Trophoblast cell (in vitro differentiated cells and primary cell): ENCODE data around the gene TENM4.
A peak's percentile ranks its signal among the peaks of the same experiment; 100 is the strongest.

Experiments used
- DNase-seq, 2 donors: peaks; one replicate each; pipeline ENCODE4 v3.0.0-alpha.2; 2016
- H2AFZ ChIP-seq: 2 replicates; pipeline ENCODE4 v1.6.1; 2013; ENCODE audit warnings: low read length, moderate library complexity, mild to moderate bottlenecking; ENCODE audit not compliant: insufficient read depth, poor library complexity
- H2AK5ac ChIP-seq: 2 replicates; pipeline ENCODE4 v1.6.1; 2013; ENCODE audit warnings: mild to moderate bottlenecking, low read length
- H2BK120ac ChIP-seq: 2 replicates; pipeline ENCODE4 v1.6.1; 2013; ENCODE audit warnings: low read length, mild to moderate bottlenecking, moderate library complexity; ENCODE audit not compliant: insufficient read depth, poor library complexity
- H2BK12ac ChIP-seq: 2 replicates; pipeline ENCODE4 v1.6.1; 2013; ENCODE audit warnings: mild to moderate bottlenecking, low read length, moderate library complexity
- H2BK5ac ChIP-seq: 2 replicates; pipeline ENCODE4 v1.6.1; 2013; ENCODE audit warnings: low read length, low read depth, moderate library complexity, mild to moderate bottlenecking; ENCODE audit not compliant: poor library complexity
- H3K14ac ChIP-seq: 2 replicates; pipeline ENCODE4 v1.6.1; 2013; ENCODE audit warnings: mild to moderate bottlenecking, low read length
- H3K18ac ChIP-seq: 2 replicates; pipeline ENCODE4 v1.6.1; 2013; ENCODE audit warnings: mild to moderate bottlenecking, low read length
- H3K23ac ChIP-seq: 2 replicates; pipeline ENCODE4 v1.6.1; 2013; ENCODE audit warnings: low read length
- H3K27ac ChIP-seq: 2 replicates; pipeline ENCODE4 v1.5.1; 2013; ENCODE audit warnings: low read depth, mild to moderate bottlenecking, inconsistent platforms, low read length, moderate library complexity
- H3K27me3 ChIP-seq: 2 replicates; pipeline ENCODE4 v1.6.1; 2013; ENCODE audit warnings: inconsistent platforms, mild to moderate bottlenecking, low read length, moderate library complexity; ENCODE audit not compliant: insufficient read depth
- H3K36me3 ChIP-seq, 2 experiments: 1 replicate in 1 of 2; 2 replicates in 1 of 2; pipeline ENCODE4 v1.6.1; 2013; ENCODE audit warnings: low read length in 2 of 2, mild to moderate bottlenecking in 2 of 2, moderate library complexity in 1 of 2; ENCODE audit not compliant: insufficient read depth in 2 of 2, control insufficient read depth in 1 of 2
- H3K4ac ChIP-seq: 2 replicates; pipeline ENCODE4 v1.6.1; 2013; ENCODE audit warnings: low read depth, mild to moderate bottlenecking, low read length, moderate library complexity
- H3K4me1 ChIP-seq, 2 experiments: 1 replicate in 1 of 2; 2 replicates in 1 of 2; pipeline ENCODE4 v1.6.1; 2013; ENCODE audit warnings: low read length in 2 of 2, mild to moderate bottlenecking in 2 of 2, moderate library complexity in 1 of 2; ENCODE audit not compliant: insufficient read depth in 2 of 2, control insufficient read depth in 1 of 2
- H3K4me2 ChIP-seq: 2 replicates; pipeline ENCODE4 v1.6.1; 2013; ENCODE audit warnings: inconsistent platforms, mild to moderate bottlenecking, low read length, moderate library complexity
- H3K4me3 ChIP-seq: 2 replicates; pipeline ENCODE4 v1.5.1; 2013; ENCODE audit warnings: mild to moderate bottlenecking, low read depth, low read length, inconsistent platforms
- H3K79me1 ChIP-seq: one replicate; pipeline ENCODE4 v1.6.1; 2013; ENCODE audit warnings: low read length
- H3K79me2 ChIP-seq: 2 replicates; pipeline ENCODE4 v1.6.1; 2013; ENCODE audit warnings: low read length, mild to moderate bottlenecking; ENCODE audit not compliant: control insufficient read depth, insufficient read depth, poor library complexity
- H3K9ac ChIP-seq: 2 replicates; pipeline ENCODE4 v1.6.1; 2013; ENCODE audit warnings: mild to moderate bottlenecking, low read length
- H3K9me3 ChIP-seq: 2 replicates; pipeline ENCODE4 v1.6.1; 2013; ENCODE audit warnings: low read depth, mild to moderate bottlenecking, control low read depth, inconsistent platforms, low read length; ENCODE audit not compliant: insufficient read depth
- H4K12ac ChIP-seq: 2 replicates; pipeline ENCODE4 v1.6.1; 2013; ENCODE audit warnings: low read depth, mild to moderate bottlenecking, low read length, moderate library complexity
- H4K8ac ChIP-seq: 2 replicates; pipeline ENCODE4 v1.6.1; 2013; ENCODE audit warnings: low read depth, mild to moderate bottlenecking, low read length, moderate library complexity
- H4K91ac ChIP-seq: one replicate; pipeline ENCODE4 v1.6.1; 2013; ENCODE audit warnings: low read depth, mild to moderate bottlenecking, low read length, moderate library complexity
- WGBS: extraction: QIAGEN DNeasy Blood & Tissue Kit; methylation state at CpG from one replicate; pipeline ENCODE4 v1.1.7; 2013; ENCODE audit warnings: missing lambda C conversion rate; ENCODE audit not compliant: insufficient read length, insufficient coverage; ENCODE audit errors: extremely low coverage; 5-methylcytosine and 5-hydroxymethylcytosine counted together

TENM4 gene

GRCh38 chr11:78731027-78731426 is 709.8 kb downstream of the TENM4 start:
- Histone ChIP-seq H3K27me3 (no peaks in the 10 kb centered on the region), H3K4me1 (no peaks in the 10 kb centered on the region), H3K79me2 (no peaks in the 10 kb centered on the region), H3K18ac (no peak overlapping the region), H2BK5ac (no peak overlapping the region), H4K91ac (no peak overlapping the region), H2BK12ac (no peak overlapping the region), H3K79me1 (no peaks in the 10 kb centered on the region), H3K4me3 (no peak overlapping the region), H2AK5ac (no peak overlapping the region), H3K4ac (no peak overlapping the region), H3K27ac (no peak overlapping the region), H3K36me3 (peaks cover 28 to 40% of the 10 kb centered on the region in 2 experiments), H4K12ac (no peak overlapping the region), H3K9me3 (no peaks in the 10 kb centered on the region), H3K9ac (no peak overlapping the region), H3K23ac (no peak overlapping the region), H2BK120ac (no peak overlapping the region), H2AFZ (no peak overlapping the region), H4K8ac (no peak overlapping the region), H3K4me2 (no peak overlapping the region), H3K14ac (no peak overlapping the region)
- WGBS: no CpG with 5 or more reads among the region's 5 CpGs
- no peak for DNase-seq

GRCh38 chr11:78730267-78730824 is 710.5 kb downstream of the TENM4 start:
- no peak overlapping the region for H4K8ac ChIP-seq
- H4K12ac ChIP-seq: no peak overlapping the region
- H3K9ac ChIP-seq: no peak overlapping the region
- no peak overlapping the region for H4K91ac ChIP-seq
- no peak overlapping the region for H3K4me3 ChIP-seq
- no peak overlapping the region for H3K4ac ChIP-seq
- no peak overlapping the region for H3K18ac ChIP-seq
- WGBS: no CpG with 5 or more reads among the region's 8 CpGs
- no peaks in the 10 kb centered on the region for H3K27me3 ChIP-seq
- no peak overlapping the region for H3K27ac ChIP-seq
- H3K79me1 ChIP-seq: no peaks in the 10 kb centered on the region
- H2BK120ac ChIP-seq: no peak overlapping the region
- no peaks in the 10 kb centered on the region for H3K79me2 ChIP-seq
- DNase-seq: no peak
- no peaks in the 10 kb centered on the region for H3K9me3 ChIP-seq
- no peak overlapping the region for H3K14ac ChIP-seq
- H3K4me1 ChIP-seq: no peaks in the 10 kb centered on the region
- H3K36me3 ChIP-seq: peaks cover 26 to 47% of the 10 kb centered on the region in 2 experiments
- no peak overlapping the region for H2BK12ac ChIP-seq
- no peak overlapping the region for H3K23ac ChIP-seq
- H3K4me2 ChIP-seq: no peak overlapping the region
- no peak overlapping the region for H2AK5ac ChIP-seq
- H2BK5ac ChIP-seq: no peak overlapping the region
- no peak overlapping the region for H2AFZ ChIP-seq

- Histone ChIP-seq H2BK12ac (no peak overlapping the region), H3K9me3 (no peaks in the 10 kb centered on the region), H2AFZ (no peak overlapping the region), H2BK120ac (no peak overlapping the region), H3K36me3 (peaks cover 26 to 44% of the 10 kb centered on the region in 2 experiments), H4K12ac (no peak overlapping the region), H3K4me2 (no peak overlapping the region), H3K23ac (no peak overlapping the region), H2BK5ac (no peak overlapping the region), H3K27ac (no peak overlapping the region), H3K79me2 (no peaks in the 10 kb centered on the region), H3K27me3 (no peaks in the 10 kb centered on the region), H4K91ac (no peak overlapping the region), H3K79me1 (no peaks in the 10 kb centered on the region), H3K4ac (no peak overlapping the region), H2AK5ac (no peak overlapping the region), H3K4me1 (peaks cover 0 to 2% of the 10 kb centered on the region in 2 experiments), H3K4me3 (no peak overlapping the region), H3K9ac (no peak overlapping the region), H3K18ac (no peak overlapping the region), H4K8ac (no peak overlapping the region), H3K14ac (no peak overlapping the region)
- no CpG with 5 or more reads among the region's 5 CpGs for WGBS
- DNase-seq: peak in 1 of 2 donors; percentile 3
These were observed 713.0 kb downstream of the TENM4 start for GRCh38 chr11:78727816-78728215.

DNA sequence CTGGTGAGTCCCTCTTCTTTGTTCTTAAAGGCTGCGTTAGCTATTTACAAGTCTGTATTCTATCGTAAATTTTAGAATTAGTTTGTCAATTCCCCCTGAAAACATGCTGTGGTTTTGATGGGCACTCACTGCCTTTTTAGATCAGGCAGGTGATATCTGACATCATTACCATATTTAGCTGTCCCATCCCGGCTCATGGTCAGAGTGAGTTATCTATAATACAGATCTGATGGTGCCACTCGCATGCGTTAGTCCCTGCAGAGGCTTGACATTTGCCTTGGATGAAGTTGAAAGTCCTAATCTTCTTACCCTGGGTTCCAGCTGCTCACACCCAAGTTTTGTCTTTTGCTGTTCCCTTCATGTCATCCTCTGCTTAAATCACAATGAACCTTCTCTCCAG is 715.6 kb downstream of the TENM4 start:
- Histone ChIP-seq H2BK5ac (no peak overlapping the region), H3K27ac (no peak overlapping the region), H3K9ac (no peak overlapping the region), H2BK120ac (no peak overlapping the region), H3K27me3 (no peaks in the 10 kb centered on the region), H4K91ac (no peak overlapping the region), H3K4ac (no peak overlapping the region), H3K14ac (no peak overlapping the region), H2AK5ac (no peak overlapping the region), H3K79me2 (no peaks in the 10 kb centered on the region), H3K23ac (no peak overlapping the region), H4K12ac (no peak overlapping the region), H2AFZ (no peak overlapping the region), H4K8ac (no peak overlapping the region), H3K79me1 (no peaks in the 10 kb centered on the region), H3K4me3 (no peak overlapping the region), H3K4me1 (peaks cover 0 to 4% of the 10 kb centered on the region in 2 experiments), H3K36me3 (peaks cover 37 to 50% of the 10 kb centered on the region in 2 experiments), H3K18ac (no peak overlapping the region), H2BK12ac (no peak overlapping the region), H3K9me3 (no peaks in the 10 kb centered on the region), H3K4me2 (no peak overlapping the region)
- no peak for DNase-seq
- no CpG with 5 or more reads among the region's 5 CpGs for WGBS
